Stomach (tissue), 4 donors: ENCODE measurements around the gene CLEC16A.

Source experiments
- CTCF ChIP-seq, 7 experiments: fragments of 450-650 bp in 4 of 7; fragments of 200-600 bp in 3 of 7; sonication (generic) in 3 of 7; IDR thresholded peaks; one replicate each; pipeline ENCODE4 v1.5.1; 2016 to 2019; ENCODE audit warnings: antibody characterized with exemption in 7 of 7, control low read depth in 2 of 7, mild to moderate bottlenecking in 1 of 7
- EP300 ChIP-seq: sonication (generic); formaldehyde crosslinking; IDR thresholded peaks from one replicate; pipeline ENCODE4 v1.6.1; 2017; ENCODE audit warnings: antibody characterized with exemption
- POLR2A ChIP-seq, 4 donors: fragments of 450-650 bp; IDR thresholded peaks; one replicate each; pipeline ENCODE4 v1.6.1; 2016; ENCODE audit warnings: antibody characterized with exemption in 4 of 4, control low read depth in 2 of 4, mild to moderate bottlenecking in 1 of 4, moderate library complexity in 1 of 4
- POLR2AphosphoS5 ChIP-seq, 3 donors: sonication (generic); formaldehyde crosslinking; IDR thresholded peaks; one replicate each; pipeline ENCODE4 v1.6.1; 2016; ENCODE audit warnings: antibody characterized with exemption in 3 of 3

- no peak for TF ChIP-seq CTCF (IDR thresholded peaks at IDR 0.05)
- no peak for TF ChIP-seq POLR2A (IDR thresholded peaks at IDR 0.05)
- TF ChIP-seq EP300, result no peak
- TF ChIP-seq POLR2AphosphoS5 (IDR thresholded peaks at IDR 0.05), result no peak
These were observed 36.7 kb upstream of the CLEC16A start for GRCh38 chr16:10907757-10908045.
